Activated naive CD8-positive, alpha-beta T cell treated with anti-CD3 and anti-CD28 coated beads for 36 hours (primary cell): ENCODE measurements around the gene NMRAL1. TPM values are rescaled to one million over a fixed set of nuclear protein-coding genes. Genes with fewer than 3 reads are reported as not detected.

ENCODE experiments used
- DNase-seq: peaks from one replicate; pipeline ENCODE4 v3.0.0; 2021
- H3K27ac Mint-ChIP-seq: one replicate; pipeline ENCODE4 v1.8.0; 2022; ENCODE audit warnings: mild to moderate bottlenecking, moderate library complexity, mixed read lengths
- H3K27me3 Mint-ChIP-seq: one replicate; pipeline ENCODE4 v1.8.0; 2022; ENCODE audit warnings: mild to moderate bottlenecking, mixed read lengths
- H3K36me3 Mint-ChIP-seq: one replicate; pipeline ENCODE4 v1.8.0; 2021; ENCODE audit warnings: mild to moderate bottlenecking, mixed read lengths
- H3K4me1 Mint-ChIP-seq: one replicate; pipeline ENCODE4 v1.8.0; 2021; ENCODE audit warnings: mixed read lengths
- H3K4me3 Mint-ChIP-seq: one replicate; pipeline ENCODE4 v1.8.0; 2022; ENCODE audit warnings: mild to moderate bottlenecking, moderate library complexity, mixed read lengths
- H3K9me3 Mint-ChIP-seq: one replicate; pipeline ENCODE4 v1.8.0; 2022; ENCODE audit warnings: mixed read lengths
- total RNA-seq, 2 experiments: library from RNA; stranded (reverse); gene quantifications; one replicate each; pipeline ENCODE4 v1.2.3, GENCODE V29; 2021

Gene NMRAL1
- total RNA-seq, 2 experiments from 2014 or later: 62.5 to 64.4 TPM

DNA sequence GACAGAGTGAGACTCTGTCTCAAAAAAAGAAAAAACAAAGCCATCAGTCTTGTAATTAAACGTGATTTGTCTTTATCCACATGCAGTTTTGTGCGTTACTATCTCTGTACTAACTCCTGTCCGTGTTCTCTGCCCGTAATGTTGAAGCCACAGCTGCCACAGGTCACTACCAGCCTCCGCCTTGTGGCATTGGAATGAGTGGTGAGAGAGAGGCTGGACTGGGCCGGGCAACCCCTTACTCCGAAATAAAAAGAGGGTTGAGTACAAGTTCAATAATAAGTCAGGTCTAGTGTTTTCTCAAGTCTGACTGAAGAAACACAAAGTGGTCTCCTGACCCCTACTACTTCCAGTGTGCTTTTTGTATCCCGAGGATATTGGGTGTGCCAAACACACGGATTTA lies 43.4 kb downstream of the NMRAL1 start:
- Mint-ChIP-seq H3K9me3 (no peaks in the 10 kb centered on the region), H3K4me1 (peaks cover 30% of the 10 kb centered on the region), H3K27me3 (no peaks in the 10 kb centered on the region), H3K27ac (no peak overlapping the region), H3K4me3 (no peak overlapping the region), H3K36me3 (peaks cover 35% of the 10 kb centered on the region)
- DNase-seq: no peak

DNA sequence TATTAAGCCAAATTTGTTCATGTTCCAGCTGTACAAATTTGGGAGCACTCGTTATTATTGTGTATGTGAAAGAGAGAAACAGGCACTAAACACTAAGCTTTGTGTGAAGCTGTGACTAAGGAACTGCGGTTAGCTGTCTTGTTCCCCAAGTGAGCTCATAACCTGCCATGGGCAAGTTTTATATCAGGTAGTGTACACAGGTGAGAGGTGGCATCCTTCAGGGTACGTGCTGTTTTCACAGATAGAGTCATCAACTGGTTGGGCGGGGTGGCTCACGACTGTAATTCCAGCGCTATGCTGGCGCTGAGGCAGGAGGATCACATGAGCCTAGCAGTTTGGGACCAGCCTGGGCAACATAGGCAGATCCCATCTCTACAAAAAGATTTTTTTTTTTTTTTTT lies 45.9 kb downstream of the NMRAL1 start:
- H3K27me3 Mint-ChIP-seq: no peaks in the 10 kb centered on the region
- peaks cover 28% of the 10 kb centered on the region for H3K4me1 Mint-ChIP-seq
- peak overlapping the region; percentile 34 for H3K27ac Mint-ChIP-seq
- H3K9me3 Mint-ChIP-seq: no peaks in the 10 kb centered on the region
- peaks cover 37% of the 10 kb centered on the region for H3K36me3 Mint-ChIP-seq
- no peak for DNase-seq
- H3K4me3 Mint-ChIP-seq: peak overlapping the region; percentile 22

DNA sequence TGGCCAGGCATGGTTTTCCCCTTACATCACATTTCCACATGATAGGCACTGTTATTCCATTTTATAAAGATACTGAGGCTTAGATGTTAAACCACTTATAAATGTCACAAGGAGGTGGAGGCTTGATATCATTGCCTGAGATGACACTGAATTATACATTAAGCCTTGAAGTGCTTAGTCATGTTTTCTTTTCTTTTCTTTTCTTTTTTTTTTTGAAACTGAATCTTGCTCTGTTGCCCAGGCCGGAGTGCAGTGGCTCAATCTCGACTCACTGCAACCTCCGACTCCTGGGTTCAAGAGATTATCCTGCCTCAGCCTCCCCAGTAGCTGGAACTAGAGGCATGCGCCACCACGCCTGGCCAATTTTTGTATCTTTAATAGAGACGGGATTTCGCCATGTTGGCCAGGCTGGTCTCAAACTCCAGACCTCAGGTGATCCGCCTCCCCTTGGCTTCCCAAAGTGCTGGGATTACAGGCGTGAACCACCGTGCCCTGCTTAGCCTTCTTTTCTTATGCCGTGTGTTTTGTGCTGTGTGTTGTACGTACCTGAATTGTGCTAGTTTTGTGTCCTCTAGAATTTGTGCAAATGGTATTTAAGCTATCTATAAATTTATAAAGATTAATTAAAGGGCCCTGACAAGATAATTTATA lies 47.6 kb downstream of the NMRAL1 start:
- H3K4me3 Mint-ChIP-seq: peak overlapping the region; percentile 99
- peak overlapping the region; percentile 99 for H3K27ac Mint-ChIP-seq
- DNase-seq: no peak
- no peaks in the 10 kb centered on the region for H3K9me3 Mint-ChIP-seq
- H3K4me1 Mint-ChIP-seq: peaks cover 26% of the 10 kb centered on the region
- no peaks in the 10 kb centered on the region for H3K27me3 Mint-ChIP-seq
- H3K36me3 Mint-ChIP-seq: peaks cover 38% of the 10 kb centered on the region

DNA sequence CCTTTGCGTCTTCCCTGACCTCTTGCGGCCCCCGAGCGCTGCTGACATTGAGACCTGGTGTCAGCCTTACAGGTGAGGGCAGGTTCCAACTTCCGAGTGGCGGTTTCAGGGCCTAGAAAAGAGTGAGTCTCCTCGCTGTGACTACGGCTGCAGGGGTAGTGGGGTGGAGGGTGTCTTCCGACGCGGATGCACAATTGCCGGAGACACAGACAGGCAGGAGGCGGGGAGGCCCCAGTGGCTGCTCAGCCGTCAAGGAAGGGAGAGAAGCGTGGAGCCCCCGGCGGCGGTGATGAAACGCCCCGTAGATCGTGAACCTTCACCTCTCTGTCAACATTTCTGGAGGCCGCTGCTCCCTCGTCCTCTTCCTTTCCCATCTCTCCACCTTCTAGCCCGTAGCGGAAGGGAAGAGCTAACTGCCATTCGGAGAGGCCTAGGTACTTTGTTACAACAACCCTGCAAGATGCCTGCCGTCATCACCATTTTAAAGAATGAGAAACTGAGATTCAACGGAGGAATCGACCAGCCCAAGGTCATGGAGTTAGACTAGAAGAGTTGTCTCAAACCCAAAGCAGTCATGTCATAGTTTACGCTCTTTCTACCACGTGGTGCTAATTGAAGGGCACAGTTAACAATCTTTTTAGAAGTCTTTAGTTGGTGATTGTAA lies 48.3 kb downstream of the NMRAL1 start:
- Mint-ChIP-seq H3K4me3 (peak overlapping the region; percentile 99), H3K4me1 (peaks cover 26% of the 10 kb centered on the region), H3K9me3 (no peaks in the 10 kb centered on the region), H3K27ac (peak overlapping the region; percentile 99), H3K27me3 (no peaks in the 10 kb centered on the region), H3K36me3 (peaks cover 35% of the 10 kb centered on the region)
- no peak for DNase-seq

DNA sequence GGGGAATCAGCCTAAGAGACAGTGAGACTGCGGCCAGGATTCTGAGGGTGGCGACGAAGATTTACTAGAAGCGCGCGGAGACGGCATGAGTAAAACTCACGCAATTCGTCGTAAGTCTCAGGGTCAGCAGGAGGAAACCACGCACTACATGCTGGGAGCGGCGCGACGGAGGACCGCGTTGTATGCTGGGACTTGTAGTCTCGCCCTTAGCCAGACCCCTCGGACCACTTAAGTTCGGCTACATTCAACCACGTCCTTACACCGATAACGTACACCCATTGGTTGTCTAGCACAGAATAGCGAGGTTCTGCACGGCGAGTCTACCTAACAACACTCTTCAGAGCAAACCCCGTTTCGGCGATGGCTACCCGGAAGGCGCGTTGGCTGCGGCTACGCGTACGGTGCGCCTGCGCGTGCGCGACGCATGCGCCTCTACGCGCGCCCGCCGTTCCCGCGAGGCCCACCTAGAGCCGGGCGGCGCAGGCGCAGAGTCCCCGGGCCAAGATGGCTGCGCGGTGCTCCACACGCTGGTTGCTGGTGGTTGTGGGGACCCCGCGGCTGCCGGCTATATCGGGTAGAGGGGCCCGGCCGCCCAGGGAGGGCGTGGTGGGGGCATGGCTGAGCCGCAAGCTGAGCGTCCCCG lies 48.9 kb downstream of the NMRAL1 start, which contains the start of gene DNAJA3:
DNAJA3 (plus strand) TSS at position 491 of the 643 bp plus-strand sequence; CDS start at position 505, 14 bp downstream.
- Mint-ChIP-seq H3K9me3 (no peaks in the 10 kb centered on the region), H3K27me3 (no peaks in the 10 kb centered on the region), H3K27ac (peak within 1 kb of the TSS; percentile 99), H3K4me3 (peak within 1 kb of the TSS; percentile 99), H3K4me1 (peaks cover 26% of the 10 kb centered on the region), H3K36me3 (peaks cover 33% of the 10 kb centered on the region)
- DNase-seq: peak; percentile 96

DNA sequence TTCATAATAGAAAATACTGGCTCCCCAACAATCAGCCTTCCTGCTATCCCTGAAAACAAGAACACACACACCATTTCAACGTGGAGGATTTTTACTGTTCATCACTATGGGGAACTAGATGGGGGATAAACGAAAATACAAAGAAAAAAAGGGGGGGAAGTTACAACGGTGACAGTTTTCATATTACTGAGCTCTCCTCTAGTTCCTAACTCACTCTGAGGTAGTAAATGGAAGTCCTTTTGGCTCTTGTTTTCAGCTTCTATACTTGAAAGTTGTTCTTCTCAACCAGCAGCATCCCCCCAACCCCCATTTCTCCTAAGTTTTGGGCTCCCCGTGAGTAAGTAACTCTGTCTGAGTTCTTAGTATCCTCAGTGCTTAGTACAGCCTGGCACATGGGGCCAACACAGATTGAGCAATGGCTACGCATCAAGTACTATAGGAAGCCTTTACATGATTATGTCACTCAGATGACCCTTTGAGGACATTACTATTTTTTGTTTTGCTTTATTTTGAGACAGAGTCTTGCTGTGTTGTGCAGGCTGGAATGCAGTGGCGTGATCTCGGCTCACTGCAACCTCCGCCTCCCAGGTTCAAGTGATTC lies 53.8 kb downstream of the NMRAL1 start:
- Mint-ChIP-seq H3K4me3 (no peak overlapping the region), H3K4me1 (peaks cover 10% of the 10 kb centered on the region), H3K27me3 (no peaks in the 10 kb centered on the region), H3K9me3 (no peaks in the 10 kb centered on the region), H3K27ac (no peak overlapping the region), H3K36me3 (peaks cover 4% of the 10 kb centered on the region)
- no peak for DNase-seq

DNA sequence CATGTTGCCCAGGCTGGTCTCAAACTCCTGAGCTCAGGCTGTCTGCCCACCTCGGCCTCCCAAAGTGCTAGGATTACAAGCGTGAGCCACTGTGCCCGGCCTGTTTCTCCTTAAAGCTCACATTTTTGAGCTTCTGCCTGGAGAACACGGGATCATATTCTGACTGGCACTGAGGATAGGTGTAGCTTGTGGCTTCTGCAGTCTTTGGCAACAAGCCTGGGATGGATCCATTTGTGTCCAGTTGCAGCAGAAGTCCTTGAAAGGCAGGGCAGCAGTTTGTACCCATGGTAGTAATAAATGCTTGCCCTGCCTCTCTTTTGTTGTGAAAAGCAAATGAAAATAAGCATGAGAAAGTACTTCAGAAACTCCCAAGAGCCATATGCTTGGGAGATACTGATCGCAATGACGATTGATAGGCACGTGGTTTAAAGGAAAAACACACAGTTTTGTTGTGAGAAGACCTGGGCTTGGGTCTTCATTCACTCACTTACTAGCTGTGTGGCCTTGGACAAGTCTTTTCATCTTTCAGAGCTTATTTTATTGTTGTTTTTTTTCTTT lies 54.9 kb downstream of the NMRAL1 start:
- Mint-ChIP-seq H3K9me3 (no peaks in the 10 kb centered on the region), H3K36me3 (peaks cover 10% of the 10 kb centered on the region), H3K4me1 (peaks cover 14% of the 10 kb centered on the region), H3K27me3 (no peaks in the 10 kb centered on the region), H3K27ac (no peak overlapping the region), H3K4me3 (no peak overlapping the region)
- DNase-seq: no peak

DNA sequence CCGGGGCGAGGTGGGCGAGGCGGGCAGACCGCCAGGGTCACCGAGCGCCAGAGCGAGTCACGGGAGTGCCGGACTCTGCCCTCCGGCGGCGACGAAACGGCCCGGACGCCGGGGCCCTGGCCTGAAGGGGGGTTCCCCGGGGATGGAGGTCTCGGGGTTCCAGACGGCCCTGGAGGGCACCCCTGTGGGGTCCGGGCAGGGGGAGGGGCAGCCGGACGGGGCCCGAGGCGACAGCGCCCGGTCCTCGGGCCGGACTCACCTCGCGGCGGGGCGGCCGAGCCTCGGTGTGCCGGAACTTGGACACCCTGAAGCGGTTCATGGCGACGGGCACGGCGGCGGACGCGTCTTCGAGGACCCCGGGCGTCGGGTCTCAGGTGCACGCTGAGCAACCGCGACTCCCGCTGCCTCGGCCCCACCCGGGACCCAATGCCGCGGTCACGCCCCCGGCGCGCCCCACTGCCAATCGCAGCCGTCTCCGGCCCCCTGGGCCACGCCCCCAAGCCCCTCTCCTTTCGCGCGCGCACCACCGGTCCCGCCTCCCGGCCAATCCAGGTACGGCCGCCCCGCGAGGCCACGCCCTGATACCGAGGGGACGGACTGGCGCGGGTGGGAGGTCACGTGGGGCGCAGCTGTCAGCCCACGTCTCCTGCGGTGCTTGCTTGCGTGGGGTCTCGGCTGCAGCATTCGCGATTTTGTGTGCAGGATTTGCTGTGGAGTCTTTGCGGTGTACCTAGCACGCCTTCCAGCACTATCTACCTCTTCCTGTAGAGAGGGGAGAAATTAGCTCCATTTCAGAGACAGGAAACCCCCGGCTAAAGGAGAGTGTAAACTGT lies 58.0 kb downstream of the NMRAL1 start, which contains the start of gene CORO7:
CORO7 (minus strand) TSS at position 397 of the 833 bp plus-strand sequence; CDS start at position 319, 78 bp downstream.
- no peaks in the 10 kb centered on the region for H3K27me3 Mint-ChIP-seq
- H3K4me3 Mint-ChIP-seq: peak within 1 kb of the TSS; percentile 94
- peak; percentile 99 for DNase-seq
- H3K27ac Mint-ChIP-seq: peak within 1 kb of the TSS; percentile 95
- peaks cover 31% of the 10 kb centered on the region for H3K4me1 Mint-ChIP-seq
- no peaks in the 10 kb centered on the region for H3K9me3 Mint-ChIP-seq
- H3K36me3 Mint-ChIP-seq: peaks cover 8% of the 10 kb centered on the region

DNA sequence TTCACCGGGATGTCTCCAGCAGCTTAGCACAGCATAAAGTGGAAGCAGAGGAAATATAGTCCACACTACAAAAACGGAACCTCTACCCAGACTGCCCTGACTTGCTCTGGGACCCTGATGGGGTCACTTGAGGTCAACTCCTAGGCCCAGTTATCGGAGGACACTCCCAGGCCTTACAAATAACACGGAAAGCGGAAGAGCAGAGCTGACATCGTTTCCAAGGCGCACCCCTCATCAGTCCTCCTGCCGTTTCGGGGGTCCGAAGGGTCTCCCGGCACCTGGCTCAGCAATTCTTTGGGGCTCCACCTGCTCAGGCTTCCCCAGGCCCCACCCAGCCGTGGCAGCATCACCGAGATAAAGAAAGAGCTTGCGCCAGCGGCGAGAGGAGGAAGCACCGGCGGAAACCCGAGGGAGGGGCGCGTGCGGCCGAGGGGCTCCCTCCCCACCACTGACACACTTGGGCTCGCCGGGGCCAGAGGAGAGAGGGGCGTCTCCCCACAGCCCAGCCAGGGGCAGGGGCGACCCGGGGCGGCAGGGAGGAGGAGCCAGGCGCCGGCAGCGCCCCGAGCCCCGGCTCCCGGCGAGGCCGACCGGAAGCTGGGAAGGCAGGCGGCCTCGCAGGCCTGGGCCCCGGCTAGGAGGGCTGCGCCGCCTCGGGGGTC lies 58.8 kb downstream of the NMRAL1 start:
- Mint-ChIP-seq H3K27ac (peak overlapping the region; percentile 95), H3K27me3 (no peaks in the 10 kb centered on the region), H3K4me1 (peaks cover 35% of the 10 kb centered on the region), H3K36me3 (peaks cover 12% of the 10 kb centered on the region), H3K4me3 (peak overlapping the region; percentile 94), H3K9me3 (no peaks in the 10 kb centered on the region)
- peak; percentile 69 for DNase-seq

DNA sequence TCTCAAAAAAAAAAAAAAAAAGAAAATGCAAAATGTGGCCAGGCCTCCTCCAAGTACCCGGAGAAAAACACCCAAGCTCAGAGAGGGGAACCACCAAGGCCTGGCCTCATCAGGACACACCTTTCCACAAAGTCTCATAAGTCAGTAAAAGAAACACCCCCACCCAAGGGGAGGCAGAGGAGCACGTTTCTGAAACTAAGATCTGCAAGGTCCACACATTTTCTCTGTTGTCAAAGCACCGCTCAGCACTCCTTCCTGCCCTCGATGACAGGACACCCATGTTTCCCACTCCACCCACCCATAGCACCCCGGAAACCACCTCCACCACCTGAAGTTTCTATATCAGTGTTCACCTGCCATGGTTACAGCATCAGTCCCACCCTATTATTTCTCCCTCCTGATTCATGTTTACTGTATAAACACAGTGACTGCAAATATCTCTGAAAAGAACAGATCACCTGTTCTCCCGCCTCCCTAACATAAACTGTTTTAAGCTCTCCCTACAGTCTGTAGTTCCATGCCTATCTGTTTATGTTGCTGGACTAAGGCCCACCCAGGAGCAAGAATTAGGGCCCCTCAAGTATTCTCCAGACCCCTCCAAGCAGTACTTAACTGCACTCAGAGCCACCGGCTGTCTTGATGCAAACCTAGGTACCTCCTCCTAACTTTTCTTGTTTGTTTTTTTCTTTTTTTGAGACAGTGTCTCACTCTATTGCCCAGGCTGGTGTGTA lies 60.1 kb downstream of the NMRAL1 start:
- Mint-ChIP-seq H3K27me3 (no peaks in the 10 kb centered on the region), H3K4me3 (peak overlapping the region; percentile 94), H3K9me3 (no peaks in the 10 kb centered on the region), H3K27ac (peak overlapping the region; percentile 95), H3K4me1 (peaks cover 42% of the 10 kb centered on the region), H3K36me3 (peaks cover 13% of the 10 kb centered on the region)
- DNase-seq: peak; percentile 85

DNA sequence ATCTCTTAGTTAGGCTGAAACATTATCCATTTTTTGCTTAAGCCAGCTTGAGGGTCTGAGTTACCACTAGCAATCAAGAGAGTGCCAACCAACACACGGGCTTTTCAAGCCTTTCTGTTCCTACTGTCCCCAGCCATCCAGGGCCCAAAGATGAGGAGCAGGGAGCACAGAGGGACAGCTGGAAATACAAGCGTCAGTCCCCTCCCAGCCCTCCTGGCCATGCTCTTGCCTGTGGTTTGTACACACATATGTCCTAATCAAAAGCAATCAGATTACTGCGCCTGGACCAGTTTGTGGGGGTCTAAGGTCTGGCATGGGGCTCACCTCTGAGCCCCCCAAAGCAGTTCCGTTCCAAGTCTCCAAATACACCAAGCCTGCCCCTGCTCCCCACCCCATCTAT lies 61.6 kb downstream of the NMRAL1 start:
- H3K36me3 Mint-ChIP-seq: peaks cover 13% of the 10 kb centered on the region
- no peak for DNase-seq
- H3K4me1 Mint-ChIP-seq: peaks cover 42% of the 10 kb centered on the region
- no peaks in the 10 kb centered on the region for H3K9me3 Mint-ChIP-seq
- H3K27me3 Mint-ChIP-seq: no peaks in the 10 kb centered on the region
- H3K4me3 Mint-ChIP-seq: no peak overlapping the region
- H3K27ac Mint-ChIP-seq: no peak overlapping the region

DNA sequence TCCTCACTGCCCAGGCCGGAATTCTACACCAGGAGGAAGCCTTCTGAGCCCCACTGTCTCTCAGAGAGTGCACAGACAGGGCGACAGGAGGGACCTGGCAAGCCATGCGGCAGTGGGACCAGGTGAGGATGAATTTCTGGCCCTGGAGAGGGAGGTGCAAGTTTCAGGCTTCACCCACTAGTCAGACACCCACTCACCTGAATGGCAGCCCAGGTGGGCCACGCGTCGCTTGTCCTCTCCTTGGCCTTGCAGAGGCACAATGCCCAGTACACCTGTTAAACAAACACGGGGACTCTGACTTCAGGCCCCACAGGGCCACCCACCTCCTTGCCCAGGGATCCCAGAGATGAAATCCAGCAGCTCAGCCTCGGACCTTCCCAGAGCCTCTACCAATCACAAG lies 62.3 kb downstream of the NMRAL1 start:
- Mint-ChIP-seq H3K36me3 (peaks cover 13% of the 10 kb centered on the region), H3K27ac (no peak overlapping the region), H3K4me3 (no peak overlapping the region), H3K27me3 (no peaks in the 10 kb centered on the region), H3K4me1 (peaks cover 42% of the 10 kb centered on the region), H3K9me3 (no peaks in the 10 kb centered on the region)
- no peak for DNase-seq
